ENCODE data around the gene SREK1.
"Not testable (repeated sequence)": the region's sequence is repeated elsewhere in the genome, so short reads cannot be mapped to it uniquely, and the experiment has no call there.

The SREK1 gene

GRCh38 chr5:66144074-66144833 is at the start of gene SREK1:
SREK1 (plus strand) TSS chr5:66144300; CDS start chr5:66144377, 77 bp downstream.
- FAIRE-seq = no peak

GRCh38 chr5:66100851-66101250 is 43.2 kb upstream of the SREK1 start:
- FAIRE-seq = no peak

- FAIRE-seq = no peak
Measured at GRCh38 chr5:66113160-66113559, 30.9 kb upstream of the SREK1 start.

- FAIRE-seq = no peak
Measured at GRCh38 chr5:66118304-66118703, 25.8 kb upstream of the SREK1 start.

GRCh38 chr5:66122379-66123034 is 21.6 kb upstream of the SREK1 start:
- no peak for FAIRE-seq

GRCh38 chr5:66129144-66129543 is 15.0 kb upstream of the SREK1 start:
- no peak for FAIRE-seq

GRCh38 chr5:66130493-66130892 is 13.6 kb upstream of the SREK1 start:
- FAIRE-seq = no peak

- FAIRE-seq = no peak
Measured at GRCh38 chr5:66134407-66134861, 9.7 kb upstream of the SREK1 start.

GRCh38 chr5:66136053-66136452 is 8.0 kb upstream of the SREK1 start:
- no peak for FAIRE-seq

- not testable (repeated sequence) for FAIRE-seq
Measured at GRCh38 chr5:66136944-66137343, 7.2 kb upstream of the SREK1 start.

GRCh38 chr5:66138637-66139317 is 5.3 kb upstream of the SREK1 start:
- no peak for FAIRE-seq

- no peak for FAIRE-seq
Measured at GRCh38 chr5:66139318-66139712, 4.8 kb upstream of the SREK1 start.

GRCh38 chr5:66142417-66142816 is 1.7 kb upstream of the SREK1 start:
- FAIRE-seq = no peak

- no peak for FAIRE-seq
Measured at GRCh38 chr5:66143473-66144073, 527 bp upstream of the SREK1 start.

GRCh38 chr5:66144834-66145390 is 812 bp downstream of the SREK1 start:
- FAIRE-seq = no peak

- no peak for FAIRE-seq
Measured at GRCh38 chr5:66145737-66146136, 1.6 kb downstream of the SREK1 start.

GRCh38 chr5:66149950-66150349 is 5.8 kb downstream of the SREK1 start:
- FAIRE-seq = no peak

GRCh38 chr5:66151030-66151429 is 6.9 kb downstream of the SREK1 start:
- FAIRE-seq = no peak

GRCh38 chr5:66151491-66151890 is 7.4 kb downstream of the SREK1 start:
- no peak for FAIRE-seq

GRCh38 chr5:66157046-66157445 is 12.9 kb downstream of the SREK1 start:
- FAIRE-seq = no peak

GRCh38 chr5:66161356-66161755 is 17.3 kb downstream of the SREK1 start:
- no peak for FAIRE-seq

- FAIRE-seq = no peak
Measured at GRCh38 chr5:66164044-66164790, 20.1 kb downstream of the SREK1 start.

Data from A204.1 (cell line).